ENCODE data around the gene KLHL3. TPM values are rescaled to one million over a fixed set of nuclear protein-coding genes. Genes with fewer than 3 reads are reported as not detected.
"Not testable (repeated sequence)": the region's sequence is repeated elsewhere in the genome, so short reads cannot be mapped to it uniquely, and the experiment has no call there.

KLHL3 gene, protein sequence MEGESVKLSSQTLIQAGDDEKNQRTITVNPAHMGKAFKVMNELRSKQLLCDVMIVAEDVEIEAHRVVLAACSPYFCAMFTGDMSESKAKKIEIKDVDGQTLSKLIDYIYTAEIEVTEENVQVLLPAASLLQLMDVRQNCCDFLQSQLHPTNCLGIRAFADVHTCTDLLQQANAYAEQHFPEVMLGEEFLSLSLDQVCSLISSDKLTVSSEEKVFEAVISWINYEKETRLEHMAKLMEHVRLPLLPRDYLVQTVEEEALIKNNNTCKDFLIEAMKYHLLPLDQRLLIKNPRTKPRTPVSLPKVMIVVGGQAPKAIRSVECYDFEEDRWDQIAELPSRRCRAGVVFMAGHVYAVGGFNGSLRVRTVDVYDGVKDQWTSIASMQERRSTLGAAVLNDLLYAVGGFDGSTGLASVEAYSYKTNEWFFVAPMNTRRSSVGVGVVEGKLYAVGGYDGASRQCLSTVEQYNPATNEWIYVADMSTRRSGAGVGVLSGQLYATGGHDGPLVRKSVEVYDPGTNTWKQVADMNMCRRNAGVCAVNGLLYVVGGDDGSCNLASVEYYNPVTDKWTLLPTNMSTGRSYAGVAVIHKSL
- 7.2 TPM for polyA plus RNA-seq
- long read RNA-seq, donor 1, result 0 reads
- long read RNA-seq, donor 2, result 0 reads
- long read RNA-seq, donor 3, full-length matches to known transcripts, result 2 of 2 reads
- long read RNA-seq, donor 3, partial matches to known transcripts, result 0 of 2 reads
- long read RNA-seq, donor 3, other reads (novel, unspliced or antisense), result 0 of 2 reads
- long read RNA-seq, donor 4, result 0 reads
- long read RNA-seq, donor 5, result 0 reads
- long read RNA-seq, donor 6, full-length matches to known transcripts, result 1 of 1 reads
- long read RNA-seq, donor 6, partial matches to known transcripts, result 0 of 1 reads
- long read RNA-seq, donor 6, other reads (novel, unspliced or antisense), result 0 of 1 reads
- long read RNA-seq, donor 7, result 0 reads
- long read RNA-seq, donor 8, result 0 reads
- long read RNA-seq, donor 9, result 0 reads
- long read RNA-seq, donor 10, result 0 reads
- long read RNA-seq, donor 11, result 0 reads

DNA sequence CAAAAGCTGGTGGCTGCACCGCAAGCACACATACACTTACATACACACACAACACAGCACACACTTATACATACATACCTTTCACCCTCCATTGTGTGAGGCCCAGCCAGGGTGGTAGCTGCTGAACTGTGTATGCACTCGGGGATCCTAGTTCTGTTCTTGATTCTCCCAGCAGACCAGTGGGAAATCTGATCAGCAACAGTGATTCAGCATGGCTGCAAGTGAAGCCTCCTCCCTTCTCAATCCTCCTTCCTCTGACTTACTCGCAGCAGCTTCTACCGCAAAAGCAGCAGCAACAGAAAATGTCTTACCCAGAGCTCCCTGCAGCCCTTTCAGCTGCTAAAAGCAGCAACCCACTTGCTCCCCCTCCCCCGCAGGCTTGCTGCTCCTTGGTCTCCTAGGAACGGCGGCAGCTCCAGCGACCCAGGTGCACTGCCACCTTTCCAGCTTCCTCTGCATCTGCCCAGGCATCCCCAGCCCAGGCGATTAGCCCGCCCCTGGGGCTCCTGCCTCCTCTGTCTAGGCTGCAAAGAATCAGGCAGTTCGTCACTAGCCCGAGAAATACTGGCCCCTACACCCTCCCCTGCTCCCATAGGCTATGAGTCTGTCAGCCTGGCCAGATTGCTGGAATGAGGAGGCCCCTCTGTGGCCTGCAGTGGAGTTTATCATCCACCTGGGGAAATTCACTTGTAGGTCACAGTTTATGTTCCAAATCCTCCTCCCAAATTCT lies at the start of gene KLHL3:
Gene KLHL3, minus strand, starts transcription at position 535 of the 730 bp plus-strand sequence. Its CDS starts 443 bp downstream, at position 92.
- peak within 1 kb of the TSS; percentile 66 for H3K27ac ChIP-seq (ENCODE audit: low read length)
- no peaks in the 10 kb centered on the region for H3K4me1 ChIP-seq (ENCODE audit: control insufficient read depth, insufficient read depth, low read length)
- H3K9me3 ChIP-seq (ENCODE audit: control insufficient read depth, low read depth, low read length), result no peaks in the 10 kb centered on the region
- no peaks in the 10 kb centered on the region for H3K27me3 ChIP-seq (ENCODE audit: control insufficient read depth, insufficient read depth, low read length)
- peak within 1 kb of the TSS; percentile 62 for H3K4me3 ChIP-seq (ENCODE audit: low read length)
- no CpG with 5 or more reads among the region's 12 CpGs for WGBS (ENCODE audit: insufficient coverage, low lambda C conversion rate)
- DNase-seq, result peak; percentile 33 to 72
- no peaks in the 10 kb centered on the region for H3K36me3 ChIP-seq (ENCODE audit: control insufficient read depth, insufficient read depth, low read length)

DNA sequence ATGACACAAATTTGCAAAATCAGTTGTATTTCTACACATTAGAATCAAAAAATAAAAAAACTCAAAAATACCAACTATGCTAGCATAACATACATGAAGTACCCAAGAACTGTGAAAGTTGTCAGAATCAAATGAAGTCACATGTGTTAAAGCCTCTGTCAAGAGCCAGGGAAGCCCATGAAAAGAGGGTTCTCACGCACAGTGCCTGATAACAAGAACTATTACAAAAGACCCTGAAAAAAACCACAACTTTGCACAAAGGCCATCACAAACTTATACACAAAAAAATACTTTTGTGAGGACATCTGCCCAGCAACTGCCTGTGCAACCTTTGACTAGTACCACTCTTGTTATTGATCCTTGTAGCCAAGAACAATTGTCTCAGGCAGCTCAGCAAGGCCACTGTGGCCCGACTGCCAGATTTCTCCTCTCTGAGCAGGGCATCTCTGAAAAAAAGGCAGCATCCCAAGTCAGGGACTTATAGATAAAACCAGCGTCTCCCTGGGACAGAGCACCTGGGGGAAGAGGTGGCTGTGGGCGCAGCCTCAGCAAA lies 47.2 kb upstream of the KLHL3 start:
- WGBS (ENCODE audit: insufficient coverage, low lambda C conversion rate), result no CpG with 5 or more reads among the region's 4 CpGs
- Histone ChIP-seq H3K27ac (ENCODE audit: low read length) (no peak overlapping the region), H3K36me3 (ENCODE audit: control insufficient read depth, insufficient read depth, low read length) (no peaks in the 10 kb centered on the region), H3K4me3 (ENCODE audit: low read length) (no peak overlapping the region), H3K9me3 (ENCODE audit: control insufficient read depth, low read depth, low read length) (no peaks in the 10 kb centered on the region), H3K27me3 (ENCODE audit: control insufficient read depth, insufficient read depth, low read length) (no peaks in the 10 kb centered on the region), H3K4me1 (ENCODE audit: control insufficient read depth, insufficient read depth, low read length) (no peaks in the 10 kb centered on the region)
- no peak for DNase-seq

DNA sequence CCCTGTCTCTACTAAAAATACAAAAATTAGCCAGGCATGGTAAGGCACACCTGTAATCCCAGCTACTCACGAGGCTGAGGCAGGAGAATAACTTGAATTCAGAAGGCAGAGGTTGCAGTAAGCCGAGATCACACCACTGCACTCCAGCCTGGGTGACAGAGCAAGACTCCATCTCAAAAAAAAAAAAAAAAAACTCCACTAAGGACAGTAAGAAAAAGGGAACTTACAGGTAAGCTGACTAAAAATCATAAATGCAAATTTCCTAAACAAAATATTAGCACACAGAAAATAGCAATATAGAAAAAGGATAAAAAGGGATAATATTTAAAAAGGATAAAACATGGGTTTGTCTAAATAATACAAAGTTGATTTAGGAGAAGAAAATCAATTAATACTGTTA lies 46.2 kb upstream of the KLHL3 start:
- no peaks in the 10 kb centered on the region for H3K36me3 ChIP-seq (ENCODE audit: control insufficient read depth, insufficient read depth, low read length)
- no peaks in the 10 kb centered on the region for H3K4me1 ChIP-seq (ENCODE audit: control insufficient read depth, insufficient read depth, low read length)
- H3K9me3 ChIP-seq (ENCODE audit: control insufficient read depth, low read depth, low read length), result no peaks in the 10 kb centered on the region
- WGBS (ENCODE audit: insufficient coverage, low lambda C conversion rate), result 100% methylated on average over 1 of the region's 2 CpGs
- H3K27me3 ChIP-seq (ENCODE audit: control insufficient read depth, insufficient read depth, low read length), result no peaks in the 10 kb centered on the region
- no peak overlapping the region for H3K4me3 ChIP-seq (ENCODE audit: low read length)
- DNase-seq, result no peak
- H3K27ac ChIP-seq (ENCODE audit: low read length), result no peak overlapping the region

DNA sequence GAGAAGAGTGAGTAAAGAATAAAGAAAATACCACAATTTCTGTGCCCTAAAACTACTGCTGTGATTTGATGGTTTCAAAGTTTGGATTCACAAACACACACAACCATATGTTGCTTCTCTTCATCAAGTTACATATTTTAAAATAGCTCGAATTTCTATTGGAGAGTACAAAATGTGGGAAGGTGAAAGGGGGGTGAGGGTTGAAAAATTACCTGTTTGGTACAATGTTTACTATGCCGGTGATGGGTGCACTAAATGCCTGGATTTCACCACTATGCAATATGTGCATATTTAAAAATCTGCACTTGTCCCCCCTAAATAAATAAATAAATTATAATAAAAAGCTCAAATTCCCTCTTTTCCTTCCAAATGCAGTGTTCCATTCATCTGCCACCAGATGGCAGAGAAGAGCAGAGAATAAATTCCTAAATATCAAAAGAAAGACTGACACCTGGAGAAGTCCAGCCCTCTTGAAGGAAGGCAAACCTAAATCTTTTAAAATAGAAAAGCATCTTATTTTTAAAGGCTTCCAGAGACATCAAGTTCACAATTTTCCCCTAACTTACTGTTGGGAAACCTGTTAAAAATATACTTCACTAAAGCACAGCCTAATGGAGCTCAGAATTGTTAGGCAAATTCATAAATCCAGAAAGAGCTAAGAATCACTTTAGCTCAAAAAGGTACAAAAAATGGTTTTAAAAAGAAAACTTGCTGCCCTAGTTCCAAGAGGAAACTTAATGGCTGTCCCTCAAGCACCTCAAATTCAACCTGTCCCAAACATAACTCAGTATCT lies 43.1 kb upstream of the KLHL3 start:
- no peaks in the 10 kb centered on the region for H3K9me3 ChIP-seq (ENCODE audit: control insufficient read depth, low read depth, low read length)
- no peaks in the 10 kb centered on the region for H3K4me1 ChIP-seq (ENCODE audit: control insufficient read depth, insufficient read depth, low read length)
- peak; percentile 12 to 16 for DNase-seq
- H3K4me3 ChIP-seq (ENCODE audit: low read length), result no peak overlapping the region
- H3K27ac ChIP-seq (ENCODE audit: low read length), result no peak overlapping the region
- no CpG with 5 or more reads among the region's 2 CpGs for whole genome bisulfite sequencing (ENCODE audit: insufficient coverage, low lambda C conversion rate)
- no peaks in the 10 kb centered on the region for H3K36me3 ChIP-seq (ENCODE audit: control insufficient read depth, insufficient read depth, low read length)
- H3K27me3 ChIP-seq (ENCODE audit: control insufficient read depth, insufficient read depth, low read length), result no peaks in the 10 kb centered on the region

DNA sequence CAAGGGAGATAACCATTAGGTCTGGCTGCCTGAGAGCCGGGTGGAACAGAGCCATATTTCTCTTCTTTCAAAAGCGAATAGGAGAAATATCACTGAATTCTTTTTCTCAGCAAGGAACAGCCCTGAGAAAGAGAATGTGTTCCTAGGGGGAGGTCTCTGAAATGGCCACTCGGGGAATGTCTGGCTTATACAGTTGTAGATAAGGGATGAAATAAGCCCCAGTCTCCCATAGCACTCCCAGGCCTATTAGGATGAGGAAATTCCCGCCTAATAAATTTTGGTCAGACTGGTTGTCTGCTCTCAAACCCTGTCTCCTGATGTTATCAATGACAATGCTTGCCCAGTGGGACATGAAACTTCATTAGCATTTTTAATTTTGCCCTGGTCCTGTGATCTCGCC lies 32.0 kb upstream of the KLHL3 start:
- H3K9me3 ChIP-seq (ENCODE audit: control insufficient read depth, low read depth, low read length), result not testable (repeated sequence)

DNA sequence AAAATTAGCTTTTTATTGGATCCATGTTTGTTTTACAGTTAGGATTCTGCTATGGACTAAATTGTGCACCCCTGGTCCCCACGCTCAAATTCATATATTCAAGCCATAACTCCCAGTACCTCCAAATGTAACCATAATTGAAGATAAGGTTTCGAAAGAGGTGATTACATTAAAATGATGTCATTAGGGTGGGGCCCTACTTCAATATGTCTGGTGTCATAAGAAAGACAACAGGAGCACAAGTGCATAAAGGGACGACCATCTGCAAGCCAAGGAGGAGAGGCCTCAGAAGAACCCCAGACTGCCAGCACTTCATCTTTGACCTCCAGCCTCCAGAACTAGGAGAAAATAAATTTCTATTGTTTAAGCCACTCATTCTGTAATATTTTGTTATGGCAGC lies 25.7 kb upstream of the KLHL3 start:
- Histone ChIP-seq H3K36me3 (ENCODE audit: control insufficient read depth, insufficient read depth, low read length) (no peaks in the 10 kb centered on the region), H3K4me1 (ENCODE audit: control insufficient read depth, insufficient read depth, low read length) (no peaks in the 10 kb centered on the region), H3K9me3 (ENCODE audit: control insufficient read depth, low read depth, low read length) (peaks cover 1% of the 10 kb centered on the region), H3K27ac (ENCODE audit: low read length) (no peak overlapping the region), H3K4me3 (ENCODE audit: low read length) (no peak overlapping the region), H3K27me3 (ENCODE audit: control insufficient read depth, insufficient read depth, low read length) (no peaks in the 10 kb centered on the region)
- no CpG with 5 or more reads among the region's 3 CpGs for WGBS (ENCODE audit: insufficient coverage, low lambda C conversion rate)
- DNase-seq, result no peak

More for the DNA sequence above, 32.0 kb upstream of the KLHL3 start:
- not testable (repeated sequence) for H3K4me3 ChIP-seq (ENCODE audit: low read length); H3K27ac ChIP-seq (ENCODE audit: low read length); H3K4me1 ChIP-seq (ENCODE audit: control insufficient read depth, insufficient read depth, low read length); DNase-seq; H3K36me3 ChIP-seq (ENCODE audit: control insufficient read depth, insufficient read depth, low read length); H3K27me3 ChIP-seq (ENCODE audit: control insufficient read depth, insufficient read depth, low read length)
- 100% methylated on average over 3 of the region's 5 CpGs for WGBS (ENCODE audit: insufficient coverage, low lambda C conversion rate)

DNA sequence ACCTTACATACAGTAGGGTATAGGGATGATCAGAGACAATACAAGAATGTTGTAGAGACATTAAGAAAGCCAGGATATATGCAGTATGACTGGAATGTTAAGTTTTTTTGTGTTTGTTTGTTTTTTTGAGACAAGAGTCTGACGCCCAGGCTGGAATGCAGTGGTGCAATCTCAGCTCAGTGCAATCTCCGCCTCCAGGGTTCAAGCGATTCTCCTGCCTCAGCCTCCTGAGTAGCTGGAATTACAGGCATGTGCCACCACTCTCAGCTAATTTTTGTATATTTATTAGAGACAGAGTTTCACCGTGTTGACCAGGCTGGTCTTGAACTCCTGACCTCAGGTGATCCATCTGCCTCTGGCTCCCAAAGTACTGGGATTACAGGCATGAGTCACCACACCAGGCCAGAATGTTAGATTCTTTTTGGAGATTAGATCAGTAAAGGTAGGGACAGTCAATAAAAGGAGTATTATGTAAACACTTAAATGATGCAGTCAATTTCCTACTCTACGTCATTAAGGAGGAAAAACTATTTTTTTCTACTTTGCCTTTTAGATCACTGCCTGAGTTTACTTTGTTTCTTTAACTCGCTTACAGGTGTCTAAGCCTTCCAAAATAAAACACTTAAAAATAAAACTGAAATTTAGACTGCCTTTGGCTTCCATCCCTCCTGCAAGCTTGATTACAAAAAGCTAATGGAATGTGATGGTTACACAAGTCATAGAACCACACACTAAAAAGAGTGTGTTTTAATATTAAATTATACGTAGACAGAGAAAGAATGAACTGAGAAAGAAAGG lies 25.0 kb upstream of the KLHL3 start:
- Histone ChIP-seq H3K27ac (ENCODE audit: low read length) (no peak overlapping the region), H3K27me3 (ENCODE audit: control insufficient read depth, insufficient read depth, low read length) (no peaks in the 10 kb centered on the region), H3K4me1 (ENCODE audit: control insufficient read depth, insufficient read depth, low read length) (no peaks in the 10 kb centered on the region), H3K9me3 (ENCODE audit: control insufficient read depth, low read depth, low read length) (no peaks in the 10 kb centered on the region), H3K36me3 (ENCODE audit: control insufficient read depth, insufficient read depth, low read length) (no peaks in the 10 kb centered on the region), H3K4me3 (ENCODE audit: low read length) (no peak overlapping the region)
- WGBS (ENCODE audit: insufficient coverage, low lambda C conversion rate), result 80% methylated on average over 1 of the region's 7 CpGs
- no peak for DNase-seq

DNA sequence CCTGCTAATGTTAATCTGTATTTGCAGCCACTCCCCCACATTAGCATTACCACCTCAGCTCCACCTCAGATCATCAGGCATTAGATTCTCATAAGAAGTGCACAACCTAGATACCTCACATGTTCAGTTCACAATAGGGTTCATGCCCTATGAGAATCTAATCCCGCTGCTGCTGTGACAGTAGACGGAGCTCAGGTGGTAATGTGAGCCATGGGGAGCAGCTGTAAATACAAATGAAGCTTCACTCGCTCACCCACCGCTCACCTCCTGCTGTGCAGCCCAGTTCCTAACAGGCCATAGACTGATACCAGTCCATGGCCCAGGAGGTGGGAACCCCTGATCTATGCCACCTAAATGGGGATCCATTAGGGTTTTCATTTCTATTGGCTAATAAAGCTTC lies 24.4 kb upstream of the KLHL3 start:
- Histone ChIP-seq H3K27me3 (ENCODE audit: control insufficient read depth, insufficient read depth, low read length) (no peaks in the 10 kb centered on the region), H3K9me3 (ENCODE audit: control insufficient read depth, low read depth, low read length) (no peaks in the 10 kb centered on the region), H3K4me3 (ENCODE audit: low read length) (no peak overlapping the region), H3K4me1 (ENCODE audit: control insufficient read depth, insufficient read depth, low read length) (peaks cover under 1% of the 10 kb centered on the region), H3K27ac (ENCODE audit: low read length) (no peak overlapping the region), H3K36me3 (ENCODE audit: control insufficient read depth, insufficient read depth, low read length) (no peaks in the 10 kb centered on the region)
- WGBS (ENCODE audit: insufficient coverage, low lambda C conversion rate), result no CpG with 5 or more reads among the region's 4 CpGs
- no peak for DNase-seq

Measured in large intestine (tissue), 12 donors.